Measurements from ENCODE around the gene AKT3. TPM values are rescaled to one million over a fixed set of nuclear protein-coding genes. Genes with fewer than 3 reads are reported as not detected.

Gene AKT3
- total and polyA plus RNA-seq, 2 of the 8 experiments (the other 6 are each of a cell fraction or from before 2014, with no cell fraction given): 6.0 to 36.4 TPM

DNA sequence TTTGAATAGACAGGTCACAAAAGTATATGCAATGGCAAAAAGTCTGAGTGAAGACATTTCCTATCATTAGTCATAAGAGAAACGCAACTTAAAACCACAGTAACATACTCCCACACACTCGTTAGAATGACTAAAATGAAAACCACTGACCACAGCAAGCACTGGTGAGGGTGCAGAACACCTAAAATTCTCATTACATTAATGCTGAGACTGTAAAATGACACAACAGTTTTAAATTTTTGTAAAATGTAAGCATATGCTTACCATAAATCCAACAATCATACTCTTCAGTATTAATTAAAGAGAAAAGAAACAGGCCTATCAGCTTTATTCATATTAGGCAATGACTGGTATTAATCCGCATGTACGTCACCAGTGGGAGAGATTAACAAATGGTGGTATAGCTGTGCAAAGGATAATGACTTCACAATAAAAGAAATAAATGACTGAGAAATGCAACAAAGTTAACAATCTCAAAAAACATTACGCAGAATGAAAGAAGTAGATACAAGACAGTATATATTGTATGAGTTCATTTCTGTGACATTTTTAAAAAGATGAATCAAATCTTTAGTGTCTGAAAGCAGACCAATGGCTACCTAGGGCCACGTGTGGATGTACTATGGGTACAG lies 253.5 kb downstream of the AKT3 start:
- no peak overlapping the region for H2BK12ac ChIP-seq (ENCODE audit: low read depth, low read length)
- H4K8ac ChIP-seq (ENCODE audit: extremely low read depth, insufficient read depth, low read length): no peak overlapping the region
- H2AFZ ChIP-seq (ENCODE audit: low read length): no peak overlapping the region
- H2BK5ac ChIP-seq (ENCODE audit: low read depth, low read length): no peak overlapping the region
- no peak overlapping the region for H2BK20ac ChIP-seq (ENCODE audit: low read length)
- no peaks in the 10 kb centered on the region for H3K23me2 ChIP-seq (ENCODE audit: low read depth, low read length)
- no peaks in the 10 kb centered on the region for H3K79me1 ChIP-seq (ENCODE audit: low read depth, low read length)
- FAIRE-seq: no peak
- H3K56ac ChIP-seq (replicated peaks; ENCODE audit: insufficient read length, low read depth, low read length): no peak overlapping the region
- H4K91ac ChIP-seq (replicated peaks; ENCODE audit: insufficient read length, low read length): no peak overlapping the region
- no peaks in the 10 kb centered on the region for H3K79me2 ChIP-seq (ENCODE audit: control insufficient read depth in 1 of 2, insufficient read depth in 2 of 2, low read length in 2 of 2)
- H3K9me3 ChIP-seq (ENCODE audit: insufficient read depth in 2 of 2, low read depth in 1 of 2, low read length in 1 of 2): 0 out of 4 replicates have a peak, but pooled peaks cover 0 to under 1% of the 10 kb centered on the region in 2 experiments
- H3K27me3 ChIP-seq (replicated peaks in 1 of 4; ENCODE audit: control insufficient read depth in 3 of 4, extremely low read depth in 1 of 4, insufficient read depth in 3 of 4, low read length in 3 of 4): no peaks in the 10 kb centered on the region
- DNase-seq (ENCODE audit: low read depth in 1 of 2, low spot score in 2 of 2): no peak
- WGBS, 2 experiments (ENCODE audit: extremely low coverage in 1 of 2, insufficient coverage in 1 of 2, insufficient read length in 1 of 2, insufficient replicate concordance in 2 of 2, low coverage in 1 of 2, low lambda C conversion rate in 2 of 2, missing lambda C conversion rate in 1 of 2): 86% methylated on average over 6 of the region's 6 CpGs; no CpG with 5 or more reads in 1 of the 2 experiments
- H3K36me3 ChIP-seq (ENCODE audit: control insufficient read depth in 2 of 4, insufficient read depth in 4 of 4, low read length in 3 of 4): no peaks in the 10 kb centered on the region
- H3K4me2 ChIP-seq (ENCODE audit: insufficient read depth in 1 of 2, low read depth in 2 of 2, low read length in 2 of 2): no peak overlapping the region
- H3K4me3 ChIP-seq (ENCODE audit: extremely low read depth in 1 of 4, insufficient read depth in 2 of 4, low read depth in 3 of 4, low read length in 4 of 4): no peak overlapping the region
- H3K14ac ChIP-seq (ENCODE audit: insufficient read length): no peak overlapping the region
- POLR2A ChIA-PET (ENCODE audit: partially characterized antibody): no interaction called here
- no peak overlapping the region for H4K5ac ChIP-seq (ENCODE audit: insufficient read length, low read depth, low read length)
- H2BK15ac ChIP-seq (ENCODE audit: low read length): no peak overlapping the region
- H3K23ac ChIP-seq (ENCODE audit: insufficient read length): no peak overlapping the region
- no peak overlapping the region for H3K27ac ChIP-seq (ENCODE audit: low read depth, low read length)
- no peak overlapping the region for H2AK5ac ChIP-seq (ENCODE audit: low read depth, low read length)
- H3K9ac ChIP-seq (replicated peaks in 1 of 4; ENCODE audit: extremely low read depth in 1 of 4, low read depth in 3 of 4, low read length in 3 of 4): no peak overlapping the region
- H4K20me1 ChIP-seq (replicated peaks in 1 of 2; ENCODE audit: control insufficient read depth in 1 of 2, insufficient read depth in 2 of 2, low read length in 2 of 2): no peaks in the 10 kb centered on the region
- no peak overlapping the region for H2BK120ac ChIP-seq (replicated peaks; ENCODE audit: low read depth, low read length)
- no peak overlapping the region for H3K18ac ChIP-seq (ENCODE audit: extremely low read depth, low read length)
- no peaks in the 10 kb centered on the region for H3K4me1 ChIP-seq (replicated peaks in 1 of 4; ENCODE audit: control insufficient read depth in 3 of 4, insufficient read depth in 4 of 4, low read length in 3 of 4)
- no peak overlapping the region for H3K4ac ChIP-seq (replicated peaks; ENCODE audit: insufficient read length, low read depth, low read length)
- CTCF ChIA-PET (ENCODE audit: partially characterized antibody): no interaction called here
- TF ChIP-seq RFX5 (IDR thresholded peaks at IDR 0.05; ENCODE audit: borderline replicate concordance, low read depth, low read length) (no peak), JUN (IDR thresholded peaks at IDR 0.05; ENCODE audit: low read depth, low read length) (no peak), CBX8 (IDR thresholded peaks at IDR 0.05; ENCODE audit: borderline replicate concordance, low read depth, low read length) (no peak), TBP (IDR thresholded peaks at IDR 0.05; ENCODE audit: low read depth, low read length) (no peak), CBX5 (IDR thresholded peaks at IDR 0.05; ENCODE audit: low read depth, low read length) (no peak), KDM5A (IDR thresholded peaks at IDR 0.05; ENCODE audit: low read length) (no peak), GABPA (IDR thresholded peaks at IDR 0.05; ENCODE audit: borderline replicate concordance, insufficient read depth, low read length) (no peak), CREB1 (IDR thresholded peaks at IDR 0.05) (no peak), RAD21 (IDR thresholded peaks at IDR 0.05 in 1 of 2, conservative IDR thresholded peaks at IDR 0.05 in 1 of 2; ENCODE audit: low read depth in 2 of 2, low read length in 2 of 2) (no peak), NANOG (IDR thresholded peaks at IDR 0.05; ENCODE audit: insufficient read depth, low read depth, low read length, poor library complexity, severe bottlenecking) (no peak), ASH2L (IDR thresholded peaks at IDR 0.05; ENCODE audit: low read length) (no peak), RXRA (IDR thresholded peaks at IDR 0.05; ENCODE audit: insufficient read depth, low read depth, low read length) (no peak), SP2 (IDR thresholded peaks at IDR 0.05; ENCODE audit: low read length) (no peak), SAP30 (IDR thresholded peaks at IDR 0.05; ENCODE audit: insufficient read depth, insufficient replicate concordance, low read length) (no peak)

All from H1 (cell line).